Measurements from ENCODE around the gene FGB. TPM values are rescaled to one million over a fixed set of nuclear protein-coding genes. Genes with fewer than 3 reads are reported as not detected.

FGB gene
- total RNA-seq, 4 donors from 2014 or later = not detected

- TF ChIP-seq POLR2A (IDR thresholded peaks at IDR 0.05) = no peak
- TF ChIP-seq CTCF (IDR thresholded peaks at IDR 0.05) = no peak
- Histone ChIP-seq H3K27me3 (no peaks in the 10 kb centered on the region), H3K4me1 (peaks cover 0 to 12% (median 0%) of the 10 kb centered on the region in 4 donors), H3K4me3 (no peak within 1 kb of the TSS), H3K9me3 (no peaks in the 10 kb centered on the region), H3K36me3 (no peaks in the 10 kb centered on the region), H3K27ac (no peak within 1 kb of the TSS)
- DNase-seq = no peak
These were observed 49.9 kb downstream of the FGB start, which contains the start of gene FGG for GRCh38 chr4:154612472-154613414. FGG (minus strand) TSS chr4:154612656; CDS start chr4:154612609, 47 bp downstream.

GRCh38 chr4:154614306-154614705 lies 51.5 kb downstream of the FGB start:
- H3K27ac ChIP-seq = no peak overlapping the region
- no peaks in the 10 kb centered on the region for H3K9me3 ChIP-seq
- DNase-seq = no peak
- TF ChIP-seq POLR2A (IDR thresholded peaks at IDR 0.05) = no peak
- no peak for TF ChIP-seq CTCF (IDR thresholded peaks at IDR 0.05)
- H3K4me1 ChIP-seq = peaks cover 0 to 17% (median 0%) of the 10 kb centered on the region in 4 donors
- no peaks in the 10 kb centered on the region for H3K36me3 ChIP-seq
- no peak overlapping the region for H3K4me3 ChIP-seq
- no peaks in the 10 kb centered on the region for H3K27me3 ChIP-seq

GRCh38 chr4:154615211-154615610 lies 52.4 kb downstream of the FGB start:
- Histone ChIP-seq H3K27ac (no peak overlapping the region), H3K9me3 (no peaks in the 10 kb centered on the region), H3K27me3 (no peaks in the 10 kb centered on the region), H3K36me3 (no peaks in the 10 kb centered on the region), H3K4me1 (peaks cover 0 to 17% (median 0%) of the 10 kb centered on the region in 4 donors), H3K4me3 (no peak overlapping the region)
- no peak for TF ChIP-seq POLR2A (IDR thresholded peaks at IDR 0.05)
- no peak for TF ChIP-seq CTCF (IDR thresholded peaks at IDR 0.05)
- DNase-seq = no peak

- TF ChIP-seq CTCF (IDR thresholded peaks at IDR 0.05) (no peak), POLR2A (IDR thresholded peaks at IDR 0.05) (no peak)
- peaks cover 0 to 17% (median 0%) of the 10 kb centered on the region in 4 donors for H3K4me1 ChIP-seq
- no peak overlapping the region for H3K27ac ChIP-seq
- H3K27me3 ChIP-seq = no peaks in the 10 kb centered on the region
- no peak overlapping the region for H3K4me3 ChIP-seq
- H3K9me3 ChIP-seq = no peaks in the 10 kb centered on the region
- no peak for DNase-seq
- no peaks in the 10 kb centered on the region for H3K36me3 ChIP-seq
These were observed 53.5 kb downstream of the FGB start for GRCh38 chr4:154616287-154616686.

- Histone ChIP-seq H3K27me3 (no peaks in the 10 kb centered on the region), H3K4me1 (peaks cover 0 to 17% (median 0%) of the 10 kb centered on the region in 4 donors), H3K36me3 (no peaks in the 10 kb centered on the region), H3K27ac (no peak overlapping the region), H3K4me3 (no peak overlapping the region), H3K9me3 (no peaks in the 10 kb centered on the region)
- TF ChIP-seq CTCF (IDR thresholded peaks at IDR 0.05) = no peak
- no peak for TF ChIP-seq POLR2A (IDR thresholded peaks at IDR 0.05)
- DNase-seq = no peak
These were observed 53.9 kb downstream of the FGB start for GRCh38 chr4:154616731-154617130.

Data from Peyer's patch (tissue), 4 donors.